HCT116 (cell line): ENCODE measurements around the gene GGT6. TPM values are rescaled to one million over a fixed set of nuclear protein-coding genes. Genes with fewer than 3 reads are reported as not detected.

Source experiments
- ATAC-seq: fragments of 200-7000 bp; cut with Tn5 transposase; 2 replicates; pipeline ENCODE4 v1.9.1; 2020; ENCODE audit warnings: mild to moderate bottlenecking, moderate library complexity
- BruUV-seq: library from RNA; stranded (reverse); fragments of 400-500 nt; replicated peaks from 2 replicates; lab custom pipeline; 2021; lab: Mats Ljungman, UMichigan
- CTCF ChIA-PET: fragments of 300-600 bp; sonication (Branson Sonifier 250); formaldehyde crosslinking; loops from one replicate; lab custom pipeline; 2021; ENCODE audit warnings: antibody characterized with exemption; lab: Charles Lee
- POLR2A ChIA-PET: fragments of 300-600, 350-600 bp; sonication (Branson Sonifier 250); formaldehyde crosslinking; loops from one replicate; lab custom pipeline; 2021; ENCODE audit warnings: antibody characterized with exemption; lab: Charles Lee
- RAD21 ChIA-PET, 2 experiments: fragments of 300-600 bp; sonication (Branson Sonifier 250); formaldehyde crosslinking; loops; one replicate each; lab custom pipeline; 2023; ENCODE audit warnings: low total read pairs in 2 of 2; ENCODE audit not compliant: uncharacterized antibody in 2 of 2, unreplicated experiment in 2 of 2, low non-redundant PET in 1 of 2; lab: Charles Lee
- DNase-seq: peaks from one replicate; pipeline ENCODE4 v3.0.0-alpha.2; 2010; ENCODE audit warnings: low read depth, low spot score
- H2AFZ ChIP-seq: fragments of 200-600 bp; shearing (Covaris generic), sonication (generic); 2 replicates; pipeline ENCODE4 v1.6.1; 2017; ENCODE audit warnings: low read depth, mixed run types, mixed read lengths, antibody characterized with exemption, low read length; ENCODE audit not compliant: poor library complexity, severe bottlenecking
- H3K27ac ChIP-seq: 2 replicates; pipeline ENCODE4 v1.5.1; 2012; ENCODE audit warnings: low read depth, low read length
- H3K27me3 ChIP-seq: fragments of 200-600 bp; sonication (generic); 2 replicates; pipeline ENCODE4 v1.6.1; 2016; ENCODE audit warnings: mixed run types, low read length, mixed read lengths; ENCODE audit not compliant: insufficient read depth
- H3K36me3 ChIP-seq, 2 experiments: fragments of 200-500 bp in 1 of 2; fragments of 200-600 bp in 1 of 2; sonication (Bioruptor generic) in 1 of 2; sonication (generic) in 1 of 2; 2 replicates each; pipeline versions ENCODE4 v1.5.1 to v1.6.1; 2014 to 2016; ENCODE audit warnings: low read length in 2 of 2, inconsistent platforms in 1 of 2, mixed read lengths in 1 of 2, mixed run types in 1 of 2; ENCODE audit not compliant: insufficient read depth in 2 of 2, control insufficient read depth in 1 of 2
- H3K4me1 ChIP-seq, 2 experiments: fragments of 200-600 bp in 1 of 2; sonication (generic) in 1 of 2; 2 replicates each; pipeline versions ENCODE4 v1.5.1 to v1.6.1; 2012 to 2017; ENCODE audit warnings: low read length in 2 of 2, inconsistent platforms in 1 of 2, mild to moderate bottlenecking in 1 of 2, mixed read lengths in 1 of 2, mixed run types in 1 of 2, moderate library complexity in 1 of 2; ENCODE audit not compliant: insufficient read depth in 2 of 2, control insufficient read depth in 1 of 2
- H3K4me2 ChIP-seq: fragments of 200-600 bp; sonication (generic); 2 replicates; pipeline ENCODE4 v1.6.1; 2017; ENCODE audit warnings: mixed run types, low read length, mixed read lengths
- H3K4me3 ChIP-seq, 2 experiments: fragments of 200-600 bp in 1 of 2; sonication (generic) in 1 of 2; replicated peaks in 1 of 2; 2 replicates each; pipeline ENCODE4 v1.5.1; 2011 to 2016; ENCODE audit warnings: low read length in 2 of 2, control low read depth in 1 of 2, low read depth in 1 of 2, mild to moderate bottlenecking in 1 of 2, mixed read lengths in 1 of 2, mixed run types in 1 of 2
- H3K79me2 ChIP-seq: fragments of 200-600 bp; sonication (generic); 2 replicates; pipeline ENCODE4 v1.6.1; 2017; ENCODE audit warnings: mild to moderate bottlenecking, mixed run types, low read length, moderate library complexity, mixed read lengths; ENCODE audit not compliant: insufficient read depth
- H3K9ac ChIP-seq: fragments of 200-600 bp; sonication (generic); 2 replicates; pipeline ENCODE4 v1.6.1; 2016; ENCODE audit warnings: low read length, mixed read lengths
- H3K9me2 ChIP-seq: fragments of 200-600 bp; sonication (generic), shearing (Covaris generic); 2 replicates; pipeline ENCODE4 v1.6.1; 2017; ENCODE audit warnings: mixed run types, mild to moderate bottlenecking, moderate library complexity; ENCODE audit not compliant: insufficient read depth
- H3K9me3 ChIP-seq, 2 experiments: fragments of 200-500 bp in 1 of 2; fragments of 200-600 bp in 1 of 2; sonication (Bioruptor generic) in 1 of 2; sonication (generic) in 1 of 2; 2 replicates each; pipeline ENCODE4 v1.6.1; 2014 to 2017; ENCODE audit warnings: low read length in 2 of 2, mixed read lengths in 2 of 2, inconsistent platforms in 1 of 2, low read depth in 1 of 2, mild to moderate bottlenecking in 1 of 2, mixed run types in 1 of 2, moderate library complexity in 1 of 2; ENCODE audit not compliant: control insufficient read depth in 1 of 2, insufficient read depth in 1 of 2
- H4K20me1 ChIP-seq: fragments of 200-600 bp; sonication (generic), shearing (Covaris generic); 2 replicates; pipeline ENCODE4 v1.6.1; 2017; ENCODE audit warnings: mixed run types, mild to moderate bottlenecking, moderate library complexity; ENCODE audit not compliant: insufficient read depth
- CBX3 ChIP-seq: IDR thresholded peaks from 2 replicates; pipeline ENCODE4 v1.6.1; 2012; ENCODE audit warnings: low read depth
- CEBPB ChIP-seq: IDR thresholded peaks from 2 replicates; pipeline ENCODE4 v1.6.1; 2012; ENCODE audit warnings: low read depth
- ELF1 ChIP-seq: IDR thresholded peaks from 2 replicates; pipeline ENCODE4 v1.6.1; 2012; ENCODE audit warnings: low read depth, borderline replicate concordance
- EZH2 ChIP-seq: fragments of 200-600 bp; sonication (generic); IDR thresholded peaks from 2 replicates; pipeline ENCODE4 v1.6.1; 2017; ENCODE audit warnings: antibody characterized with exemption, mixed run types
- EZH2phosphoT487 ChIP-seq: fragments of 200-600 bp; IDR thresholded peaks from 2 replicates; pipeline ENCODE4 v1.6.1; 2018; ENCODE audit warnings: antibody characterized with exemption, borderline replicate concordance
- FOSL1 ChIP-seq: IDR thresholded peaks from 2 replicates; pipeline ENCODE4 v1.6.1; 2012; ENCODE audit warnings: low read depth
- JUND ChIP-seq: IDR thresholded peaks from 2 replicates; pipeline ENCODE4 v1.6.1; 2012
- MAX ChIP-seq: IDR thresholded peaks from 2 replicates; pipeline ENCODE4 v1.6.1; 2012
- POLR2A ChIP-seq: IDR thresholded peaks from 2 replicates; pipeline ENCODE4 v1.7.0; 2011; ENCODE audit warnings: borderline replicate concordance; ENCODE audit not compliant: insufficient read depth, insufficient read length; ENCODE audit errors: extremely low read depth
- SIN3A ChIP-seq: IDR thresholded peaks from 2 replicates; pipeline ENCODE4 v1.6.1; 2012; ENCODE audit warnings: low read depth
- SP1 ChIP-seq: IDR thresholded peaks from 2 replicates; pipeline ENCODE4 v1.6.1; 2012; ENCODE audit warnings: low read depth
- SRF ChIP-seq: IDR thresholded peaks from 2 replicates; pipeline ENCODE4 v1.6.1; 2012; ENCODE audit warnings: low read depth
- TCF7L2 ChIP-seq: IDR thresholded peaks from 2 replicates; pipeline ENCODE4 v1.7.0; 2011; ENCODE audit warnings: borderline replicate concordance, inconsistent platforms; ENCODE audit not compliant: insufficient read depth, insufficient read length; ENCODE audit errors: extremely low read depth
- YY1 ChIP-seq: IDR thresholded peaks from 2 replicates; pipeline ENCODE4 v1.6.1; 2011; ENCODE audit warnings: low read length, low read depth, moderate library complexity, mild to moderate bottlenecking; ENCODE audit not compliant: insufficient replicate concordance; ENCODE audit errors: extremely low read depth
- ZFX ChIP-seq: fragments of 450-650 bp; IDR thresholded peaks from 2 replicates; pipeline ENCODE4 v1.6.1; 2017
- intact Hi-C: fragments of 100-400 bp; cut with micrococcal nuclease; formaldehyde crosslinking; loops from 2 replicates; pipeline ENCODE4 v1.10.0; 2022
- total RNA-seq: library from RNA; stranded (reverse); gene quantifications from one replicate; pipeline ENCODE4 v1.2.1, GENCODE V29; 2021; ENCODE audit not compliant: unreplicated experiment

The GGT6 gene
- total RNA-seq, 1 experiment from 2014 or later, result 0.10 TPM

GRCh38 chr17:4582101-4582501, 21.7 kb upstream of the GGT6 start:
- RAD21 ChIA-PET, result no interaction called here
- H2AFZ ChIP-seq, result no peak overlapping the region
- POLR2A ChIA-PET, result no interaction called here
- TF ChIP-seq TCF7L2, result no peak
- TF ChIP-seq JUND, result no peak
- no peak for TF ChIP-seq EZH2
- TF ChIP-seq SP1, result no peak
- TF ChIP-seq SRF, result no peak
- TF ChIP-seq POLR2A, result no peak
- no peak for TF ChIP-seq EZH2phosphoT487
- TF ChIP-seq SIN3A, result no peak
- no peak for TF ChIP-seq FOSL1
- no peak for TF ChIP-seq ZFX
- no peak for TF ChIP-seq ELF1
- no peak for DNase-seq
- no peak overlapping the region for H3K4me3 ChIP-seq
- H3K9me2 ChIP-seq, result no peaks in the 10 kb centered on the region
- no peak for ATAC-seq
- no peaks in the 10 kb centered on the region for H3K36me3 ChIP-seq
- CTCF ChIA-PET, result interaction anchor here (0.6 kb wide), 1 partner anchor 17 kb away, joined by 3 read pairs; no protein-coding TSS in a partner anchor
- intact Hi-C loops, result no loop called here
- H3K27ac ChIP-seq, result no peak overlapping the region
- H3K4me2 ChIP-seq, result no peak overlapping the region
- peaks cover 5% of the 10 kb centered on the region; the same call in 1 of the 2 replicates for H3K27me3 ChIP-seq
- no peaks in the 10 kb centered on the region for H3K79me2 ChIP-seq
- no TSS peak for BruUV-seq
- no peaks in the 10 kb centered on the region for H3K9me3 ChIP-seq
- H4K20me1 ChIP-seq, result no peaks in the 10 kb centered on the region
- H3K4me1 ChIP-seq, result peaks cover 5 to 23% of the 10 kb centered on the region in 2 experiments; a peak in 3 of 4 replicates
- no peak overlapping the region for H3K9ac ChIP-seq

- Histone ChIP-seq H3K4me2 (no peak overlapping the region), H3K9me2 (no peaks in the 10 kb centered on the region), H3K36me3 (no peaks in the 10 kb centered on the region), H3K27me3 (peaks cover 5% of the 10 kb centered on the region; the same call in 1 of the 2 replicates), H2AFZ (no peak overlapping the region), H3K79me2 (no peaks in the 10 kb centered on the region), H3K4me3 (no peak overlapping the region), H3K27ac (no peak overlapping the region), H3K9me3 (no peaks in the 10 kb centered on the region), H4K20me1 (no peaks in the 10 kb centered on the region), H3K4me1 (peaks cover 5 to 21% of the 10 kb centered on the region in 2 experiments; a peak in 3 of 4 replicates)
- ChIA-PET RAD21 (no interaction called here), POLR2A (no interaction called here), CTCF (interaction anchor here (0.7 kb wide), 1 partner anchor 15 kb away, joined by 5 read pairs; no protein-coding TSS in a partner anchor)
- intact Hi-C loops, result no loop called here
- ATAC-seq, result no peak
- BruUV-seq, result no TSS peak
- TF ChIP-seq CBX3 (no peak), SRF (no peak), CEBPB (no peak), MAX (no peak), YY1 (no peak)
- TF ChIP-seq, all 23 proteins: peak for 0
- DNase-seq, result no peak
- no peak overlapping the region for H3K9ac ChIP-seq
Measured at GRCh38 chr17:4580291-4580690, 19.9 kb upstream of the GGT6 start.
